ENCODE results near the gene SLC6A17. TPM values are rescaled to one million over a fixed set of nuclear protein-coding genes. Genes with fewer than 3 reads are reported as not detected.

The SLC6A17 gene
- total RNA-seq, 2 donors from 2014 or later: 0.41 to 2.2 TPM

DNA sequence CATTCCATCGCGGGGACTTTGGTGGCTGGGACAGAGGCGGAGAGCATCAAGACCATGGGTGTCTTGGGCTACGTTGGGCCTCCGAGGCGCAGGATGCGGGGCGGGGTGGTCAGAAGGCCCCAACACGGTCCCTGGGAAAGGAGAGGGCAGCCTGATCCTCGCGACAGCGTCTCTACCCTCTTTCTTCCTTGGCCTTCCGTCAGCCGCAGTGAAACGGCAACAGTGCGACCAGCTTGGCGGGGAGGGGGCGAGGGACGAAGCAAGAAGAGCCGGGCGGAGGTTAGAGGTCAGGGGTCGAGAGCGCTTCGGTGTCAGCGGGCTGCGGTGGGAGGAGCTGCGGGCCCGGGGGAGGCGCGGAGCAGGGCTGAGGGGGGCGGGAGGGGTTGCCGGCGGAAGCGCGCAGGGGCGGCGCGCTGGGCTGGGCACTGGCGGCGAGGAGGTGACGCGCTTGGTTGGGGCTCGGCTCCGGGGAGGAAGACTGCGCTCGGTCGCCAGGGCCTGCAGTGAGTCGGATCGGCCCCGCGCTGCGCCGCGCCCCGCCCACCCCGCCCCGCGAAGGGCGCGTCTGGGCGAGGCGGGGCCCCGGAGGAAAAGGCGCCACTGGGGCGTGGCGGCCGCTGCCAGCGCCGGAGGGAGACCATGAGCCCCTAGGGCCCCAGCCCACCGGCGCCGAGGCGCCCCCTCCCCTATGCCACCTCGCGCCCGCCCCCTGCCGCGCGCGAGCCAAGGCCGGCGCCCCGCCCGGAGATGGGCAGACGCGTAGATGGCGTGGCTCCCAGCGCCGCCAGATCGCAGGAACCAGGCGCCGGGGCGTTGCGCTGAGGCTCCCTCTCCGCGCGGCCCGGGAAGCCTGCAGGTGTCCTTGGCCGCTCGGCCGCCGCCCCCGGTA lies 59.7 kb downstream of the SLC6A17 start, which contains the start of gene KCNC4:
Gene KCNC4, plus strand, starts transcription at position 600 of the 889 bp plus-strand sequence. CDS start 1,186 bp downstream, outside the sequence.
- peak within 1 kb of the TSS; percentile 74 to 75 for H3K27ac ChIP-seq
- WGBS: 4% methylated on average over 43 of the region's 103 CpGs
- H3K36me3 ChIP-seq: no peaks in the 10 kb centered on the region
- DNase-seq (ENCODE audit: low spot score): peak; percentile 83
- H3K4me1 ChIP-seq (replicated peaks): no peaks in the 10 kb centered on the region
- no peaks in the 10 kb centered on the region for H3K27me3 ChIP-seq (replicated peaks; ENCODE audit: insufficient read depth)
- intact Hi-C loops (cut with DNase I): loop anchor here (1.0 to 2.0 kb wide), 3 partner anchors 102 to 243 kb away; partner anchors contain the start of gene LAMTOR5
- peak within 1 kb of the TSS; percentile 55 to 64 for H3K4me3 ChIP-seq
- no peaks in the 10 kb centered on the region for H3K9me3 ChIP-seq
- peak; percentile 55 for TF ChIP-seq POLR2A (IDR thresholded peaks at IDR 0.05)
- TF ChIP-seq, protein P1, sequence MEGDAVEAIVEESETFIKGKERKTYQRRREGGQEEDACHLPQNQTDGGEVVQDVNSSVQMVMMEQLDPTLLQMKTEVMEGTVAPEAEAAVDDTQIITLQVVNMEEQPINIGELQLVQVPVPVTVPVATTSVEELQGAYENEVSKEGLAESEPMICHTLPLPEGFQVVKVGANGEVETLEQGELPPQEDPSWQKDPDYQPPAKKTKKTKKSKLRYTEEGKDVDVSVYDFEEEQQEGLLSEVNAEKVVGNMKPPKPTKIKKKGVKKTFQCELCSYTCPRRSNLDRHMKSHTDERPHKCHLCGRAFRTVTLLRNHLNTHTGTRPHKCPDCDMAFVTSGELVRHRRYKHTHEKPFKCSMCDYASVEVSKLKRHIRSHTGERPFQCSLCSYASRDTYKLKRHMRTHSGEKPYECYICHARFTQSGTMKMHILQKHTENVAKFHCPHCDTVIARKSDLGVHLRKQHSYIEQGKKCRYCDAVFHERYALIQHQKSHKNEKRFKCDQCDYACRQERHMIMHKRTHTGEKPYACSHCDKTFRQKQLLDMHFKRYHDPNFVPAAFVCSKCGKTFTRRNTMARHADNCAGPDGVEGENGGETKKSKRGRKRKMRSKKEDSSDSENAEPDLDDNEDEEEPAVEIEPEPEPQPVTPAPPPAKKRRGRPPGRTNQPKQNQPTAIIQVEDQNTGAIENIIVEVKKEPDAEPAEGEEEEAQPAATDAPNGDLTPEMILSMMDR (IDR thresholded peaks at IDR 0.05): peak in 1 of 4 experiments; percentile 6
- TF ChIP-seq POLR2AphosphoS5 (IDR thresholded peaks at IDR 0.05): no peak

DNA sequence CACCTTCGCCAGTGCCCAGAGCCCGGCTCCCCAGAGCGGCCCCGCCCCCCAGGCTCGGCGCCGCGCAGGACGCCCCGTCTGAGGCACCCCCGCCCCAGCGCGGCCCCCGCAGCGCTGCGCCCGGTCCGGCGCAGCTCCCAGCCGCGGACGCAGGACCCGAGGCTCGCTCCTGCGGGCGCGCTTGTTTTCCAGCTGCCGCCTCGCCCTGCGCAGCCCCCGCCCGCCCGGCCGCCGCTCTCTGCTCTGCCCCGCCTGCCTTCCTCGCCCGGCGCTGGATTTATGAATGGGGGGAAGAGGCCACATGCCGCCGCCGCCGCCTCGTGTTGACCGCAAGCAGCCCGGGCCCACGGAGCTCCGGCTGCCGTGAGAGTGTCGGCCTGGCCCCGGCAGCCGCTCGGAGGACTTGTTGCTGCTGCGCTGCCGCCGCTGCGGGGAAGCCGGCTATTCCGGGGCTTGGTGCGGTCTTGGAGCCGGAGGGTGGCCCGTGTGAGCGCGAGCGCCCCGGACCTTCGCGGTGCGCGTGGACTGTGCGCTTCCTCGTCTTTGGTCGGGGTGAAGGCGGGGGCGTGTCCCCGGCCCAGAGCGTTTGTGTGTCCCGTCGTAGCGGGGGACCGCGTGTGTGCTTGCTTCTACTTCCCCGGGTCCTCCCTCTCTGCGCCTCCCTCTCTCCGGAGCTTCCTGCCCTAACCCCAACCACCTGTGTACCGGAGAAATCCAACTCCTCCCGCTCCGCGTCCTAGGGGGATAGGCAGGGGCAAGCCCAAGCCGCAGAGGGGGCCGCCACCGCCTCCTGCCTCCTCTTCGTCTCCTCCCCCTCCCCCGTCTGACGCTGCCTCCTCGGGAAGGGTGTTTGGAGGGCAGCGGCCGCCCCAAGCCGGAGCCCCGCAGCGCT lies 60.6 kb downstream of the SLC6A17 start:
- Histone ChIP-seq H3K36me3 (no peaks in the 10 kb centered on the region), H3K4me3 (peak overlapping the region; percentile 55 to 64), H3K9me3 (no peaks in the 10 kb centered on the region), H3K27ac (peak overlapping the region; percentile 74 to 75), H3K4me1 (replicated peaks) (no peaks in the 10 kb centered on the region), H3K27me3 (replicated peaks; ENCODE audit: insufficient read depth) (no peaks in the 10 kb centered on the region)
- intact Hi-C loops (cut with DNase I): loop anchor here (2.0 kb wide), 1 partner anchor 196 kb away; the partner anchor contains the start of gene LAMTOR5
- DNase-seq (ENCODE audit: low spot score): peak; percentile 31
- under 1% methylated on average over 98 of the region's 101 CpGs for WGBS
- TF ChIP-seq POLR2AphosphoS5 (IDR thresholded peaks at IDR 0.05): no peak
- TF ChIP-seq POLR2A (IDR thresholded peaks at IDR 0.05): no peak
- TF ChIP-seq, protein P1 (IDR thresholded peaks at IDR 0.05): no peak

DNA sequence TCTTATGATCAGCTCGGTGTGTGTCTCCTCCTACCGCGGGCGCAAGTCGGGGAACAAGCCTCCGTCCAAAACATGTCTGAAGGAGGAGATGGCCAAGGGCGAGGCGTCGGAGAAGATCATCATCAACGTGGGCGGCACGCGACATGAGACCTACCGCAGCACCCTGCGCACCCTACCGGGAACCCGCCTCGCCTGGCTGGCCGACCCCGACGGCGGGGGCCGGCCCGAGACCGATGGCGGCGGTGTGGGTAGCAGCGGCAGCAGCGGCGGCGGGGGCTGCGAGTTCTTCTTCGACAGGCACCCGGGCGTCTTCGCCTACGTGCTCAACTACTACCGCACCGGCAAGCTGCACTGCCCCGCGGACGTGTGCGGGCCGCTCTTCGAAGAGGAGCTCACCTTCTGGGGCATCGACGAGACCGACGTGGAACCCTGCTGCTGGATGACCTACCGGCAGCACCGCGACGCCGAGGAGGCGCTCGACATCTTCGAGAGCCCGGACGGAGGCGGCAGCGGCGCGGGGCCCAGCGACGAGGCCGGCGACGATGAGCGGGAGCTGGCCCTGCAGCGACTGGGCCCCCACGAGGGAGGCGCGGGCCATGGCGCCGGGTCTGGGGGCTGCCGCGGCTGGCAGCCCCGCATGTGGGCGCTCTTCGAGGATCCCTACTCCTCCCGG lies 61.3 kb downstream of the SLC6A17 start:
- intact Hi-C loops (cut with DNase I): loop anchor here (2.0 kb wide), 1 partner anchor 195 kb away; the partner anchor contains the start of gene LAMTOR5
- Histone ChIP-seq H3K4me3 (peak overlapping the region; percentile 55 to 64), H3K4me1 (replicated peaks) (no peaks in the 10 kb centered on the region), H3K36me3 (no peaks in the 10 kb centered on the region), H3K9me3 (no peaks in the 10 kb centered on the region), H3K27ac (no peak overlapping the region), H3K27me3 (replicated peaks; ENCODE audit: insufficient read depth) (no peaks in the 10 kb centered on the region)
- DNase-seq (ENCODE audit: low spot score): no peak
- WGBS: 9% methylated on average over 68 of the region's 81 CpGs
- TF ChIP-seq, protein P1 (IDR thresholded peaks at IDR 0.05): no peak
- TF ChIP-seq POLR2AphosphoS5 (IDR thresholded peaks at IDR 0.05) (no peak), POLR2A (IDR thresholded peaks at IDR 0.05) (no peak)

DNA sequence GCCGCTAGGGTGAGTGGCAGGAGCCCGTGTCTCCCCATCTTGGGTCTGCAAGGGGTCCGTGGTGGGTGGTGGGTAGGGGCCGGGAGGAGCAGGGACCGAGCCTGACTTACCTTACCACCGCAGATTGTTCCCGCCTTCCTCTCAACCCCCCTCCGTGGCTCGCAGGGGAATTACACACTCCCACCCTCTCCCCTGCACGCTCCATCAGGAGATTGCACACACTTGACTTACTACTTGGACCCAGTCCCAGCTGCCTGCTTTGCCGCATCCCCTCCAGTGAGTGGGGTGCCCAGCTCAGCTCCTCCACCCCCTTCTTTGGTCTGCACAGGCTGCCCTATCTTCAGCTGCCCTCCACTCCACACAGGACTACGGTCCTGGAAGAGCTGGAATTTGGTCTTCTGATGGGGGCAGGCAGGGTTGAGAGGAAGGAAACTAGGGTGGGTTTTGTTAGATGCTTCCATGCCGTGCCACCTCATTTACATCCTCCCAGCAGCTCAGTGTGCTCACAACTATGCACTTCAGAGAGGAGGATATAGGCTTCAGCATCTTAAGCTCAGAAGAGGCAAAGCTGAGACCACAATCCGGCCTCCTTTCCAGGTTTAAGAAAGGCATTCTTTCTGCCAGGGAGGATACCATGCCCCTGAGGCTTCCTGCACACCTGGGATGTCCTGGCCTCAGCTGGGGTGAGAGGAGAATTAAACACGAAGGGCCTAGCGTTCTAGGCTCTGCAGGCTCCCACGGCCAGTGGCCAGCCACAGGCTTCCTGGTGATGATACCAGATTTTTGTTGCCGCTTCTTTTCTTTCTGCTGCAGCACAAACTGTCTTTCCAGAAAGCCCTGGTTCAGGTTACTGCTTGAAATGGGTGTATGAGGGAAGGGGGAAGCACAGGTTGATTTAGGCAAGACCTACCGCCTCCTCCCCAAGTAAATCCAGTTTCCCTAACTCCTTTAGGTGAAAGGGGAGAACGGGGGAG lies 62.2 kb downstream of the SLC6A17 start:
- H3K4me1 ChIP-seq (replicated peaks): no peaks in the 10 kb centered on the region
- peak overlapping the region; percentile 55 to 64 for H3K4me3 ChIP-seq
- no peak overlapping the region for H3K27ac ChIP-seq
- 52% methylated on average over 20 of the region's 20 CpGs for WGBS
- TF ChIP-seq, protein P1 (IDR thresholded peaks at IDR 0.05): no peak
- TF ChIP-seq POLR2A (IDR thresholded peaks at IDR 0.05) (no peak), POLR2AphosphoS5 (IDR thresholded peaks at IDR 0.05) (no peak)
- no peaks in the 10 kb centered on the region for H3K36me3 ChIP-seq
- H3K9me3 ChIP-seq: no peaks in the 10 kb centered on the region
- intact Hi-C loops (cut with DNase I): no loop called here
- DNase-seq (ENCODE audit: low spot score): no peak
- no peaks in the 10 kb centered on the region for H3K27me3 ChIP-seq (replicated peaks; ENCODE audit: insufficient read depth)

Data from prostate gland (tissue), 2 donors.